Ishikawa (cell line): ENCODE measurements around the gene DGAT2L6.

ENCODE experiments used
- CEBPB ChIP-seq: IDR thresholded peaks from 2 replicates; pipeline ENCODE4 v1.6.1; 2012
- CREB1 ChIP-seq: IDR thresholded peaks from 2 replicates; pipeline ENCODE4 v1.6.1; 2012; ENCODE audit warnings: low read depth
- EGR1 ChIP-seq: IDR thresholded peaks from 2 replicates; pipeline ENCODE4 v1.6.1; 2012
- EP300 ChIP-seq: IDR thresholded peaks from 2 replicates; pipeline ENCODE4 v1.6.1; 2012; ENCODE audit warnings: borderline replicate concordance
- FOXM1 ChIP-seq: IDR thresholded peaks from 2 replicates; pipeline ENCODE4 v1.6.1; 2012; ENCODE audit warnings: low read depth, borderline replicate concordance
- MAX ChIP-seq: IDR thresholded peaks from 2 replicates; pipeline ENCODE4 v1.6.1; 2012
- NFIC ChIP-seq: IDR thresholded peaks from 2 replicates; pipeline ENCODE4 v1.6.1; 2012
- RAD21 ChIP-seq: IDR thresholded peaks from 2 replicates; pipeline ENCODE4 v1.6.1; 2012; ENCODE audit warnings: low read depth
- REST ChIP-seq: IDR thresholded peaks from 2 replicates; pipeline ENCODE4 v1.6.1; 2012; ENCODE audit warnings: low read depth, mild to moderate bottlenecking
- TAF1 ChIP-seq: IDR thresholded peaks from 2 replicates; pipeline ENCODE4 v1.6.1; 2012; ENCODE audit warnings: low read depth, mild to moderate bottlenecking
- TCF12 ChIP-seq: IDR thresholded peaks from 2 replicates; pipeline ENCODE4 v1.6.1; 2012; ENCODE audit warnings: low read depth
- TEAD4 ChIP-seq: IDR thresholded peaks from 2 replicates; pipeline ENCODE4 v1.6.1; 2012
- USF1 ChIP-seq: IDR thresholded peaks from 2 replicates; pipeline ENCODE4 v1.6.1; 2012
- YY1 ChIP-seq: IDR thresholded peaks from 2 replicates; pipeline ENCODE4 v1.6.1; 2012; ENCODE audit warnings: low read depth

- TF ChIP-seq TAF1 (no peak), RAD21 (no peak), USF1 (no peak), CEBPB (no peak), TCF12 (no peak), FOXM1 (no peak), YY1 (no peak), EGR1 (no peak), NFIC (no peak), EP300 (no peak), CREB1 (no peak), MAX (no peak), REST (no peak), TEAD4 (no peak)
Observed at GRCh38 chrX:70138622-70139021, 38.7 kb upstream of the DGAT2L6 start.
